Activated CD4-positive, alpha-beta T cell treated with anti-CD3 and anti-CD28 coated beads, Interleukin-10, Interleukin-2, amounts not matched to agents 100 ng/mL and 50 ng/mL, durations not matched to agents 16 hours and 8 hours (primary cell): ENCODE measurements around the gene L3MBTL3.
"Not testable (repeated sequence)": the region's sequence is repeated elsewhere in the genome, so short reads cannot be mapped to it uniquely, and the experiment has no call there.

Experiments
- DNase-seq: peaks from one replicate; pipeline ENCODE4 v3.0.0-alpha.2; 2020

Gene L3MBTL3

GRCh38 chr6:130090796-130091195, 72.4 kb downstream of the L3MBTL3 start:
- DNase-seq, result no peak

GRCh38 chr6:130093546-130093945, 75.2 kb downstream of the L3MBTL3 start:
- no peak for DNase-seq

- no peak for DNase-seq
Measured at GRCh38 chr6:130098317-130098716, 79.9 kb downstream of the L3MBTL3 start.

- no peak for DNase-seq
Measured at GRCh38 chr6:130099119-130099518, 80.7 kb downstream of the L3MBTL3 start.

- no peak for DNase-seq
Measured at GRCh38 chr6:130105996-130106704, 87.8 kb downstream of the L3MBTL3 start.

- DNase-seq, result no peak
Measured at GRCh38 chr6:130107710-130108109, 89.3 kb downstream of the L3MBTL3 start.

GRCh38 chr6:130111031-130111430, 92.7 kb downstream of the L3MBTL3 start:
- DNase-seq, result no peak

- no peak for DNase-seq
Measured at GRCh38 chr6:130113201-130113710, 94.9 kb downstream of the L3MBTL3 start.

- DNase-seq, result no peak
Measured at GRCh38 chr6:130115036-130115435, 96.7 kb downstream of the L3MBTL3 start.

GRCh38 chr6:130116273-130116672, 97.9 kb downstream of the L3MBTL3 start:
- no peak for DNase-seq

GRCh38 chr6:130117187-130117701, 98.9 kb downstream of the L3MBTL3 start:
- DNase-seq, result not testable (repeated sequence)

- DNase-seq, result no peak
Measured at GRCh38 chr6:130118236-130118635, 99.9 kb downstream of the L3MBTL3 start.

GRCh38 chr6:130119211-130119610, 100.8 kb downstream of the L3MBTL3 start:
- no peak for DNase-seq

- no peak for DNase-seq
Measured at GRCh38 chr6:130120731-130121130, 102.3 kb downstream of the L3MBTL3 start.

GRCh38 chr6:130122243-130122642, 103.9 kb downstream of the L3MBTL3 start:
- DNase-seq, result no peak

GRCh38 chr6:130127195-130127594, 108.8 kb downstream of the L3MBTL3 start:
- no peak for DNase-seq

- DNase-seq, result no peak
Measured at GRCh38 chr6:130128326-130128725, 109.9 kb downstream of the L3MBTL3 start.

- DNase-seq, result no peak
Measured at GRCh38 chr6:130129762-130130246, 111.4 kb downstream of the L3MBTL3 start.

GRCh38 chr6:130132286-130132701, 113.9 kb downstream of the L3MBTL3 start:
- peak; percentile 86 for DNase-seq

- DNase-seq, result peak; percentile 56
Measured at GRCh38 chr6:130134582-130134981, 116.2 kb downstream of the L3MBTL3 start.

- DNase-seq, result no peak
Measured at GRCh38 chr6:130136798-130137197, 118.4 kb downstream of the L3MBTL3 start.

GRCh38 chr6:130138116-130138908, 119.9 kb downstream of the L3MBTL3 start:
- peak; percentile 48 for DNase-seq

- no peak for DNase-seq
Measured at GRCh38 chr6:130138909-130139242, 120.5 kb downstream of the L3MBTL3 start.

GRCh38 chr6:130140084-130140483, 121.7 kb downstream of the L3MBTL3 start:
- no peak for DNase-seq
